ENCODE results near the gene GPI.

GPI gene

GRCh38 chr19:34428549-34429285, 63.7 kb downstream of the GPI start:
- H3K4me3 ChIP-seq (ENCODE audit: control insufficient read depth, low read depth, low read length), result peak overlapping the region; percentile 94
- TF ChIP-seq, protein P1, sequence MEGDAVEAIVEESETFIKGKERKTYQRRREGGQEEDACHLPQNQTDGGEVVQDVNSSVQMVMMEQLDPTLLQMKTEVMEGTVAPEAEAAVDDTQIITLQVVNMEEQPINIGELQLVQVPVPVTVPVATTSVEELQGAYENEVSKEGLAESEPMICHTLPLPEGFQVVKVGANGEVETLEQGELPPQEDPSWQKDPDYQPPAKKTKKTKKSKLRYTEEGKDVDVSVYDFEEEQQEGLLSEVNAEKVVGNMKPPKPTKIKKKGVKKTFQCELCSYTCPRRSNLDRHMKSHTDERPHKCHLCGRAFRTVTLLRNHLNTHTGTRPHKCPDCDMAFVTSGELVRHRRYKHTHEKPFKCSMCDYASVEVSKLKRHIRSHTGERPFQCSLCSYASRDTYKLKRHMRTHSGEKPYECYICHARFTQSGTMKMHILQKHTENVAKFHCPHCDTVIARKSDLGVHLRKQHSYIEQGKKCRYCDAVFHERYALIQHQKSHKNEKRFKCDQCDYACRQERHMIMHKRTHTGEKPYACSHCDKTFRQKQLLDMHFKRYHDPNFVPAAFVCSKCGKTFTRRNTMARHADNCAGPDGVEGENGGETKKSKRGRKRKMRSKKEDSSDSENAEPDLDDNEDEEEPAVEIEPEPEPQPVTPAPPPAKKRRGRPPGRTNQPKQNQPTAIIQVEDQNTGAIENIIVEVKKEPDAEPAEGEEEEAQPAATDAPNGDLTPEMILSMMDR (conservative IDR thresholded peaks at IDR 0.05; ENCODE audit: control insufficient read depth, insufficient read depth, low read depth, low read length), result no peak
- peak; percentile 28 for DNase-seq (ENCODE audit: low read depth)

DNA sequence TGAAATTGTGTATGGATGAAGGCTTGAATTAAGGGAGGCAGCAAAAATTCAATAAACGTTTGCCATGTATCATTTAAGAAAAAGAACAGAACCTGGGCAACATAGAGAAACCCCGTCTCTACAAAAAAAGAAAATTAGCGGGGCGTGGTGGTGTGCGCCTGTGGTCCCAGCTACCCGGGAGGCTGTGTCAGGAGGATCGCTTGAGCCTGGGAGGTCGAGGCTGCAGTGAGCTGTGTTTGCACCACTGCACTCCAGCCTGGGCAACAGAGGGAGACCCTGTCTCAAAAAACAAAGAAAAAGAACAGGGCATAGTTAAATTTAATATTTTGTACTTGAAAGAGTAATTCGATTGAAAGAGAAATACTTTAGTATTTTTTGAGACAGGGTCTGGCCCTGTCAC, 64.6 kb downstream of the GPI start:
- TF ChIP-seq, protein P1 (conservative IDR thresholded peaks at IDR 0.05; ENCODE audit: control insufficient read depth, insufficient read depth, low read depth, low read length), result no peak
- H3K4me3 ChIP-seq (ENCODE audit: control insufficient read depth, low read depth, low read length), result peak overlapping the region; percentile 94
- DNase-seq (ENCODE audit: low read depth), result no peak

DNA sequence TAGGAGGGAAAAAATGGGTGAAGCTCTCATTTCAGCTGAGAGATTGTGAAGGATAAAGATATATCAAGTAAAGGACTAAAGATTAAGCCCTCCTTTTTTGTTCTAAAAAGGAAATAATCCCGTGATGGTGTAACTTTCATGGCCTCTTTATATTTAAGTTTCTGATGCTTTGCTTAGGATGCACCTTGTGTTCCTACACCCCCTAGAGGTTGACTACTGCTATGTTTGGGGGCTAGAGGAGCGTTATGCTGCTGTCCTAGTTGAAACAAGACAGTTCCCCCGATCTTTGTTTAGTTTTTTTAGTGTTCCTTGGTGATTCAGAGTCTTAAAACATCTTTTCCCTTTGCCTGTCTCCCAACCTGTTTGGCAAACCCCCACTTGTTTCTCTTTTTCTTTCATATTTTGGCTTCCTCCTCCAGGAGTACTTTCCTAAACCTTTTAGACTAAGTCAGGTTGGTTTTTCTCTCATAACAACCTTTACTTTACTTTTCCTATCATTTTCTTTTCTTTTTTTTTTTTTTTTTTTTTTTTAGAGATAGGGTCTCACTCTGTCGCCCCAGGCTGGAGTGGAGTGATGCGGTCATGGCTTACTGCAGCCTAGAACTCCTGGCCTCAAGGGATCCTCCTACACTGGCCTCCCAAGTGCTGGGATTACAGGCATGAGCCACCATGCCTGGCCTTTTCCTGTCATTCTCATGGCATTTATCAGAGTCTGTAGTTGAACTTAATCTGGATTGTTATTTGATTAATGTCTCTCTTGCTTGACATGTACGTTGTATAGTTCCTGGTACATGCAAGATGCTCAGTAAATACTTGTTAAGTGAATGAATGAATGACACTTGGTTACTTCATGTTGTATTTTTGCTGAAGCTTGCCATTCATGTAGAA, 66.0 kb downstream of the GPI start:
- TF ChIP-seq, protein P1 (conservative IDR thresholded peaks at IDR 0.05; ENCODE audit: control insufficient read depth, insufficient read depth, low read depth, low read length), result peak; percentile 83
- DNase-seq (ENCODE audit: low read depth), result peak; percentile 72
- no peak overlapping the region for H3K4me3 ChIP-seq (ENCODE audit: control insufficient read depth, low read depth, low read length)

DNA sequence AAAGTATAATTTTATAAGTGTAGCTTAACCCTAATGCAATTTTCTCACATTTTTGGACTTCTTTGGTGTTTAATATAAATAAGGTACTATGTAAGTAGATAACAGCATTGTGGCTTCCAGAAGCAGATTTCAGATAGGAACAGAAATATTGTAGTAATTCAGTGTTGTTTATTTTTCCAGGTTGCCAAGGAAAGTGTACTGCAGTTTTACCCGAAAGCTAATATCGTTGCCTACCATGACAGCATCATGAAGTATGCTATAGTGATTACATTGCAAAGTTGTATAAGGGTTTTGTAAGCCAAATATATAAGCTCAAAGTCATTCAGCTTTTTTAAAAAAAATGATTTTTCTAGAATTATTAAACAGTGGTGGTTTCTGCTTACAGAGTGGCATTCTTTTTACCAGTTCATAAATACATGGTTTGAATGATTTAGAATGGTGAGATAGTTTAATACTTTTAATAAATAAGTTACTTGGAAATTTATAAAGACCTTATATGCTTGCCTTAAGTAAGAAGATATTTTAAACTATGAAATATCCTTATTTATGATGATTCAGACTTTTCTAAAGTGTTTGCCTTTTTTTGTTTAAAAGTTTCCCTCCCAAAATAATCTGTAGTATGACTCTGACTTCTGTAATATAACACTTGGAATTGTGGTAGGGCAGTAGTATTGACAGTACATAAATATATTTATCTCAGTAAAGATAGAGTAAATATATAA, 66.8 kb downstream of the GPI start:
- no peak overlapping the region for H3K4me3 ChIP-seq (ENCODE audit: control insufficient read depth, low read depth, low read length)
- TF ChIP-seq, protein P1 (conservative IDR thresholded peaks at IDR 0.05; ENCODE audit: control insufficient read depth, insufficient read depth, low read depth, low read length), result no peak
- no peak for DNase-seq (ENCODE audit: low read depth)

GRCh38 chr19:34432797-34433196, 67.8 kb downstream of the GPI start:
- TF ChIP-seq, protein P1 (conservative IDR thresholded peaks at IDR 0.05; ENCODE audit: control insufficient read depth, insufficient read depth, low read depth, low read length), result no peak
- DNase-seq (ENCODE audit: low read depth), result peak; percentile 71
- H3K4me3 ChIP-seq (ENCODE audit: control insufficient read depth, low read depth, low read length), result no peak overlapping the region

- TF ChIP-seq, protein P1 (conservative IDR thresholded peaks at IDR 0.05; ENCODE audit: control insufficient read depth, insufficient read depth, low read depth, low read length), result no peak
- no peak overlapping the region for H3K4me3 ChIP-seq (ENCODE audit: control insufficient read depth, low read depth, low read length)
- DNase-seq (ENCODE audit: low read depth), result no peak
These were observed 71.7 kb downstream of the GPI start for GRCh38 chr19:34436716-34437115.
